HG03558 (cell line): ENCODE data around the gene CDC42SE2.
"Not testable (repeated sequence)": the region's sequence is repeated elsewhere in the genome, so short reads cannot be mapped to it uniquely, and the experiment has no call there.

Source experiments
- ATAC-seq: cut with Tn5 transposase; IDR thresholded peaks from one replicate; pipeline ENCODE4 v1.9.1; 2021; ENCODE audit warnings: moderate number of reproducible peaks; ENCODE audit not compliant: unreplicated experiment; ENCODE audit errors: extremely low read depth

Gene CDC42SE2

DNA sequence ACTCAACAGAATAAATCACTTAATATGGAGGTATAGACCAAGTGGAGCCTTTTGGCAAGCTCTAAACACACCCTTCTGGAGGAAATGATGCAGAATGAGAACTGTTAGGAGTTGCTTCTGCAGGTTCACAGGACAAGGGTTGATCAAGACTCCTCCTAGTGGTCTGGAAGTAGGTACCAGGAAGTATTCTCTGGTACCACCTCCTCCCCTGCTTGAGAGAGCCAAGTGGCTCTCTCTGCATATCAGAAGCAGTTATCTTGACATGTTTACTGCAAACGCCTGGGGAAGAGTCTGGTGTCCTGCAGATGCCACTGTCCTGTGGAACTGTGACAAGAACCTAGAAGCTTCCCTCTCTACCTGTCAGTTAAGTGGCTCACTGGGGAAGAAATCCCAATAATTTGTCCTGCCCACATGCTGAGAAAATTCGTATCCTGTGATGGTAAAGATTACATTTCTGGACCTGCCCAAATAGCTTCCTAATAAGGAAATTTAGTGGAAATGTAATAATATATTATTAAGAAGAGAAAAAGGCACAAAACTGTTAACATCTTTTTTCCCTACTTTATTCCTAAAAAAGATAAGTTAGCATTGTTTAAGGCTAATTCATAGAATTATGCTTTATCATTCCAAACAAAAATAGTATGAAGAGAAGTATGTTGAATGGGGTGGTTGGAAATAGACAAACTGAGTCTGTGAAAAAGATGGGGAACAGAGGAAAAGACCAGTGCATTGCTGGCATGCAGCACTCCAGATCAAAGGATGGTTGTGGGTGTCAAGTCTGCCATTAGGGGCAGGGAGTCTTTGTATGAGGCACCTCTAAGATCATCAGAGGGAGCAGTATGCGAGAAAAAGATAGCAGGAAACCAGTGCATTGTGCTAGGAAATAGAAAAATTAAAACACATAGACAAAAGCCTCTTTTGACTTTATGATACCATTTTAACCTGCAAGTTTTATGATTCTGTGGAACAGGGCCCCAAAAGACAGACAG lies 118.8 kb downstream of the CDC42SE2 start:
- ATAC-seq = peak; percentile 42

DNA sequence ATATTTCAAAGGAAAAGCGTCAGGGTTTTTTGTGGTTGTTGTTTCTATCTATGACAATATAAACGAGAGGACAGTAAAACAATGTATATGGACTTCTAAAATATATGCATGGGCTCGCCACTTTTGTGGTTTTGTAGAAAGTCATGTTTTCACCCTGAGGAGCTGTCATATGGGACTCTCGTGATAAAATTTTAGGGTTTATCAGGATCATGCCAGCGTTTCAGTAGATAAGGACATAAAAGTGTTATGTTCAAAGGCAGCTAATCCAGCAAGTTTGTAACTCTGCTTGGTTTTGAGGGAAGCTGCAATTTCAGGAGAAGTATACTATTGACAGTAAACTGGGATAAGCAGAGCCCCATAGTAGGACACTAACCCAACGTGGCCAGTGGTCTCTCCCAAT lies 120.3 kb downstream of the CDC42SE2 start:
- no peak for ATAC-seq

DNA sequence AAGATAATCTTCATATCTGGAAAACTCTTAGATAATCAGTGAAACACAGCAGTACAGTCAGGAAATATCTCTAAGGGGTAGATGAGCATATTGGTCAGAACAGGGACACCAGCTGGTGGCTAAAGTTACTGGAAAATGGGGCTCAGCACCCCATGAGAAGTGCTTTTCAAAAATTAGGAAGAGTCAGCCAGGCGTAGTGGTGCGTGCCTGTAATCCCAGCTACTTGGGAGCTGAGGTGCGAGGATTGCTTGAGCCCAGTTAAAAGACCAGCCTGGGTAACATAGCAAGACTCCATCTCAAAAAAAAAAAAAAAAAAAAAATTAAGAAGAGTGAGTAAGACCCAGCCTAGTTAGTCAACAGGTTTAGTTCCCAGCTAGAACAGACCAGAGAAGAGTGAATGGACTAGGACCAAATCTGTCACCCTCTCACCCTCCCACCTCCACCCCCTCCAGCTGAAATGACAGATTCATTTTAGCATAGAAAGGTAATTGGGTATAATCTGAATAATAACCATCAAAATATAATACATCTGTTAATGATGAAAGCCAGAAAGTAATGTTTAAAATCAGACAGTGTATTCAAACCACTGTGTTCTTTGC lies 120.9 kb downstream of the CDC42SE2 start:
- ATAC-seq = no peak

DNA sequence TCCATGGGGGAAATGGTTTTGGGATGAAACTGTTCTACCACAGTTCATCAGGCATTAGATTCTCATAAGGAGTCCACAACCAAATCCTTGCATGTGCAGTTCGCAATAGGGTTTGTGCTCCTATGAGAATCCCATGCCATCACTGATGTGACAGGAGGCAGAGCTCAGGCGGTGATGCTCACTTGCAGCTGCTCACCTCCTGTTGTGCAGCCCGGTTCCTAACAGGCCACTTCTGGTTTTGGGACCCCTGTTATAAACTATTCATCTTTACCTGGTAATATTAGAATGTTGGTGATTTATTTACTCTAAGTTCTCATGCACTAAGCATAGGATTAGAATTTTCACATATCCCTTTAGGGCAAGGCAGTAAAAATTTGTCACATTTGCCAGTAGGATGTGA lies 122.3 kb downstream of the CDC42SE2 start:
- ATAC-seq = no peak

DNA sequence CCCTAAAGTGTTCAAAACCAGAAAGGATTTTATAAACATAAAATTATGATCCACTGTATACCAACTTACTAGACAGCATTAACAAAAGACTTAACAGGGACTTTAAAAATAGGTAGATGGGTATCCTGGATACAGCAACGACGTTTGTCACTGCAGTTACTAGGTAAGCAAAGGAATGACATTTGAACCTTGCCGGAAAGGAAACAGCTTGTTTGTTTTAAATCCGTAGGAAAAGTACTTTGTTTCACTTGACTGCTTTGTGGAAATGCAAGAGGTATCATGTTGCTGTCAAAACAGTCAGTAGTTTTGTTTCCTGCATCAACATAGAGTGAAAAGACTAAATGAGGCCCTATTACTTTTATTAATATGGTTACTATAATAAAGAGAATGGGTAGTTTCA lies 122.9 kb downstream of the CDC42SE2 start:
- no peak for ATAC-seq

DNA sequence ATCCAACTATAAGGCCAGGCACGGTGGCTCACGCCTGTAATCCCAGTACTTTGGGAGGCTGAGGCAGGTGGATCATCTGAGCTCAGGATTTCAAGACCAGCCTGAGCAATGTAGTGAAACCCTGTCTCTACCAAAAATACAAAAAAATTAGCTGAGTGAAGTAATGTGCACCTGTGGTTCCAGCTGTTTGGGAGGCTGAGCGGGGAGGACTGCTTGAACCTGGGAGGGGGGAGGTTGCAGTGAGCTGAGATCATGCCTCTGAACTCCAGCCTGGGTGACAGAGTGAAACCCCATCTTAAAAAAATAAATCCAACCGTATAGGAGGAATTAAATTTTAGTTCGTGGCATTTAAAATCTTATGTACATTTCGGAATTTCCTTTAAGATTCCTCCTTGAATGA lies 123.4 kb downstream of the CDC42SE2 start:
- ATAC-seq = no peak

- no peak for ATAC-seq
Measured at GRCh38 chr5:131389096-131389868, 125.4 kb downstream of the CDC42SE2 start.

DNA sequence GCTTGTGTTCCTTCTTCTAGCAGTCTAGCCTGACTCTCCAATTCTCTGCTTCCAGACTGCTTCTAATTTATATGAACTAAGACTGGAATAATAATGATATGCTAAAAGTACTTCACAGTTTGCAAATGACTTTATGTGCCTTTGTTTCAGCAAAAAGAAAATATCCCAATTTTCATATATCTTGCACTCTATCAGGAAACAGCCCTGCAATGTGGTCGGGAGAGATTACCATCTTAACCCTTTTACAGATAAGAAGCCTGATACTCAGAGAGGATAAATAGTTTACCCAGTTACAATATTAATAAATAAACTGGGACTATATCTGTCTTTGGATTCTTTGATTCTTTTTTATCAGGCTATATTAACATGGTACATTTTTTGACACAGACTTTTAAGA lies 126.0 kb downstream of the CDC42SE2 start:
- ATAC-seq = no peak

DNA sequence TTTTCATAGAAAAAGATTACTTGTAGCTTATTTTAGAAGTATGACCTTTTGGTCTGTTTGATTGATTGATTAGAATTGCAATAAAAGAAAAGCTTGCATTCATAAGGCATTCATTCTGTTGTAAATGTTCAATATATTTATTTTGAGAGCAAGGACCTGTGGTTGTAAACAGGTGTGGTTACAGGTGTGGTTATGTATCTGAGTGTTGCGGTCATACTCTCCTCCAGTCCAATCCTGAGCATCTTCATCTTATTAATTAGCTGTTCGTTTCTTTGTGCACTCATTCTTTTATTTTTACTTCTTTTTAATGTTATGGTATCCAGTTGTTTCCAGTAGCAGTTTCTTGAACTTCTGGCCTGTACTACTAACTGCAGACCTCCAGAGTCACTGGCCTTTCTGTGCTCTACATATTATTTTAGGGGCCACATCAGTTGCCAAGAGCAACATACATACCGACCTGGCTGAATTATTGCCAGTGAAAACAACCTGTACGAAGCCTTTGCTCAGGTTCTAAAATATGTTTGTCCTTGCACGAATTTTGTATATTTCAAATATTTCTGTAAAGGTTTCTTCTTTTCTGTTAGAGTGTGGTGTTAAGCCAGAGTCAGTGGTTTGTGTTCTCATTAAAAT lies 128.7 kb downstream of the CDC42SE2 start:
- ATAC-seq = no peak

- ATAC-seq = no peak
Measured at GRCh38 chr5:131393498-131393968, 129.7 kb downstream of the CDC42SE2 start.

DNA sequence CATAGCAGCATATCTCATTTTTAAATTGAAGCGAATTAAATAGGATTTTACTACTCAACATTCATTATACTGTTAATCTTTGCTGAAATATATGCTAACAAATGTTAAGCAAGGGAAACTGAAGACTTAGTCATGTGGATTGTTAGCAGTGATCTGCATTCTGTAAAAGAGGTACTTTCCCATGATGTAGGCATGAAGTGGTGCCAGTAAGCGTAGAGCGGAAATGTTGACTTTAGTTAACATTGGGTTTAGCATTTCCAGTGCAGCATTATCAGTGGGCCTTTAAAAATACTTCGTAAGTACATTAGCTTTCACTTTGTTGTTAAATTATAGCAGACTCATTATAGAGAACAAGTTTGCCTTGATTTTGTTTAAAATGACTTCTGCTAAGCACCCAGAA lies 130.3 kb downstream of the CDC42SE2 start:
- peak; percentile 54 for ATAC-seq

- peak; percentile 89 for ATAC-seq
Measured at GRCh38 chr5:131396015-131396414, 132.2 kb downstream of the CDC42SE2 start.

GRCh38 chr5:131396630-131397273 lies 132.9 kb downstream of the CDC42SE2 start:
- ATAC-seq = no peak

- not testable (repeated sequence) for ATAC-seq
Measured at GRCh38 chr5:131399007-131399406, 135.2 kb downstream of the CDC42SE2 start.

- ATAC-seq = no peak
Measured at GRCh38 chr5:131400585-131400984, 136.7 kb downstream of the CDC42SE2 start.

GRCh38 chr5:131405674-131406073 lies 141.8 kb downstream of the CDC42SE2 start:
- no peak for ATAC-seq

DNA sequence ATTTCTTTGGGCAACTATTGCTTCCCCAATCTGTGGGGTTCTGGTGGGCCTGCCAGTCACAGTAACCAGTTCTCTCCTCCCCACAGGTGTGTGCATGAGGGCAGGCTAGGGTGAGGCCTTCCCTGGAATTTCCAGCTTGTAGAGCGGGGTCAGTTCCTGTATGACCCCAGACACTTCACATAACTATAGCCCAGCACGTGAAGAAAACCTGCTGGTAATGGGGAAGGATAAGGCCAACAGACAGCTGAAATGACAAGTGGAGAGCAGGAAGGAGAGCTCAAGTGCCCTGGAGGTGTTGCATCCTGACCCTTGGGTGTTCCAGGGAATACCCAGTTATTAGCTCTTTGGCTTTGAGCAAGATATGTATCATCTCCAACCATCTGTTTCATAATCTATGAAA lies 142.2 kb downstream of the CDC42SE2 start:
- ATAC-seq = no peak

DNA sequence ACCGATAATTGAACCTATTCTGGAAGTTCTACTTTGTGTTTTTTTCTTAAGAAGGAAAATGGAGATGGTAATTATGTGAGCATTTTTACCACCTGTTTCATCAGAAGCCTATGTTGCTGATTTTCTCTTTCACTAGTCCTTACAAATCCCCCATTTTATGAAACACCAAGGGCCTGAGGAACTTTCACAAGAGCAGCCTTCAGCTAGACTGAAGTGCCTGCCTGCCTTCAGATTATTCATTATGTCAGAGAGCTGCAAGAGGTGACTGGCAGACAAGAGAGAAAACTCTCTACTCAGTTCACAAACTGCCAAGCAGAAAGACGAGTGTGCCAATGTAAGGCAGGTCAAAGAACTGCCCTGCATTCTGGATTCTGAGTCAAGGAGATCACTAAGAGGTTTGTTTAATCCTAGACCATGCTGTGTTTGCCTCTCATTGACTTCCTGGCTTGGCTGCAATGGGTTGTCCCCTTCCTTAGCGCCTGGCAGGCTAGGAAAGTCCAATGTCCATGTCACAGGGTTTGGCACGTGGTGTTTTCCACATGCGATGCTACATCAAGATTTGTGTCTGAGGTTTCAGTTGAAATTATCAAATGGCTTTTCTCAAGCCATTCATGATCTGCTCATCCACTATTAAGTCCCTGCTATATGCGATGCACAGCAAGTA lies 143.3 kb downstream of the CDC42SE2 start:
- no peak for ATAC-seq
